AG09319 (cell line): ENCODE measurements around the gene ENO3.

ENCODE experiments used
- DNase-seq: peaks from one replicate; pipeline ENCODE4 v3.0.0-alpha.2; 2010; ENCODE audit warnings: low read depth; ENCODE audit errors: extremely low read depth
- CTCF ChIP-seq: IDR thresholded peaks from 2 replicates; pipeline ENCODE4 v1.5.1; 2011; ENCODE audit warnings: low read depth, mild to moderate bottlenecking, inconsistent platforms, low read length, moderate library complexity

The ENO3 gene

GRCh38 chr17:4982305-4982704 is 31.4 kb downstream of the ENO3 start:
- no peak for DNase-seq
- no peak for TF ChIP-seq CTCF

GRCh38 chr17:4986403-4986802 is 35.5 kb downstream of the ENO3 start:
- TF ChIP-seq CTCF, result no peak
- DNase-seq, result no peak

- TF ChIP-seq CTCF, result peak; percentile 51
- no peak for DNase-seq
Observed at GRCh38 chr17:4986951-4987766, 36.2 kb downstream of the ENO3 start, which contains the start of gene CAMTA2. TSS of gene CAMTA2 (minus strand) at chr17:4987675. CDS start at chr17:4986222, 1,453 bp downstream.

GRCh38 chr17:4987767-4988567 is 37.0 kb downstream of the ENO3 start:
- no peak for DNase-seq
- no peak for TF ChIP-seq CTCF

GRCh38 chr17:4994081-4994595 is 43.2 kb downstream of the ENO3 start:
- DNase-seq, result no peak
- no peak for TF ChIP-seq CTCF

GRCh38 chr17:4997302-4998026 is 46.5 kb downstream of the ENO3 start, which contains the start of the genes INCA1 and KIF1C:
TSS of gene INCA1 (minus strand) at chr17:4997522. CDS start at chr17:4994437, 3,085 bp downstream.
TSS of gene KIF1C (plus strand) at chr17:4997950. CDS start at chr17:5000247, 2,297 bp downstream.
- DNase-seq, result peak; percentile 65
- no peak for TF ChIP-seq CTCF
